H1 (cell line): ENCODE measurements around the gene CPEB1. TPM values are rescaled to one million over a fixed set of nuclear protein-coding genes. Genes with fewer than 3 reads are reported as not detected.

ENCODE experiments used
- CTCF ChIA-PET: fragments of 300-600 bp; sonication (Branson Sonifier 250); formaldehyde crosslinking; loops from one replicate; lab custom pipeline; 2021; ENCODE audit not compliant: partially characterized antibody; lab: Charles Lee
- POLR2A ChIA-PET: fragments of 300-600 bp; sonication (Branson Sonifier 250); formaldehyde crosslinking; loops from one replicate; lab custom pipeline; 2021; ENCODE audit warnings: inconsistent platforms; ENCODE audit not compliant: partially characterized antibody; lab: Charles Lee
- DNase-seq, 2 experiments: peaks; one replicate each; pipeline versions ENCODE4 v3.0.0 to v3.0.0-alpha.2; 2010 to 2022; ENCODE audit warnings: low spot score in 2 of 2, low read depth in 1 of 2, mixed read lengths in 1 of 2
- FAIRE-seq: peaks from 2 replicates; lab custom pipeline; 2011; peaks lifted over from hg19 to GRCh38; lab: Jason Lieb, UNC
- H2AFZ ChIP-seq: 2 replicates; pipeline ENCODE4 v1.8.1; 2012; ENCODE audit warnings: low read length, inconsistent platforms
- H2AK5ac ChIP-seq: 2 replicates; pipeline ENCODE4 v1.6.1; 2013; ENCODE audit warnings: low read depth, low read length
- H2BK120ac ChIP-seq: replicated peaks from 2 replicates; pipeline ENCODE3; 2013; ENCODE audit warnings: low read depth, low read length, inconsistent platforms
- H2BK12ac ChIP-seq: 2 replicates; pipeline ENCODE4 v1.6.1; 2013; ENCODE audit warnings: low read depth, low read length
- H2BK15ac ChIP-seq: 2 replicates; pipeline ENCODE4 v1.6.1; 2013; ENCODE audit warnings: low read length
- H2BK20ac ChIP-seq: 2 replicates; pipeline ENCODE4 v1.6.1; 2013; ENCODE audit warnings: low read length
- H2BK5ac ChIP-seq: 2 replicates; pipeline ENCODE4 v1.6.1; 2013; ENCODE audit warnings: low read depth, low read length
- H3K14ac ChIP-seq: 2 replicates; pipeline ENCODE4 v1.6.1; 2013; ENCODE audit warnings: inconsistent platforms; ENCODE audit not compliant: insufficient read length
- H3K18ac ChIP-seq: 2 replicates; pipeline ENCODE4 v1.6.1; 2013; ENCODE audit warnings: low read length; ENCODE audit errors: extremely low read depth
- H3K23ac ChIP-seq: 2 replicates; pipeline ENCODE4 v1.6.1; 2013; ENCODE audit warnings: inconsistent platforms; ENCODE audit not compliant: insufficient read length
- H3K23me2 ChIP-seq: 2 replicates; pipeline ENCODE4 v1.6.1; 2013; ENCODE audit warnings: low read depth, low read length
- H3K27ac ChIP-seq: 2 replicates; pipeline ENCODE4 v1.6.1; 2011; ENCODE audit warnings: low read depth, low read length, inconsistent platforms
- H3K27me3 ChIP-seq, 4 experiments: replicated peaks in 1 of 4; 1 replicate in 1 of 4; 2 replicates in 3 of 4; pipeline versions ENCODE4 v1.6.1 to v1.8.1; 2011 to 2013; ENCODE audit warnings: low read length in 3 of 4, mild to moderate bottlenecking in 3 of 4, inconsistent platforms in 2 of 4, mixed read lengths in 2 of 4, moderate library complexity in 1 of 4; ENCODE audit not compliant: control insufficient read depth in 3 of 4, insufficient read depth in 3 of 4; ENCODE audit errors: extremely low read depth in 1 of 4
- H3K36me3 ChIP-seq, 4 experiments: 2 replicates each; pipeline versions ENCODE4 v1.6.1 to v1.8.1; 2011 to 2013; ENCODE audit warnings: mild to moderate bottlenecking in 4 of 4, low read length in 3 of 4, moderate library complexity in 2 of 4, control low read depth in 1 of 4, inconsistent platforms in 1 of 4; ENCODE audit not compliant: insufficient read depth in 4 of 4, control insufficient read depth in 2 of 4
- H3K4ac ChIP-seq: replicated peaks from 2 replicates; pipeline ENCODE3; 2013; ENCODE audit warnings: low read length, low read depth, mixed read lengths, inconsistent platforms; ENCODE audit not compliant: insufficient read length
- H3K4me1 ChIP-seq, 4 experiments: replicated peaks in 1 of 4; 1 replicate in 1 of 4; 2 replicates in 3 of 4; pipeline versions ENCODE4 v1.6.1 to v1.8.1; 2011 to 2013; ENCODE audit warnings: low read length in 3 of 4, inconsistent platforms in 2 of 4, mixed read lengths in 1 of 4; ENCODE audit not compliant: insufficient read depth in 4 of 4, control insufficient read depth in 3 of 4
- H3K4me2 ChIP-seq, 2 experiments: 2 replicates each; pipeline versions ENCODE4 v1.6.1 to v1.8.1; 2011 to 2013; ENCODE audit warnings: low read depth in 2 of 2, low read length in 2 of 2, control low read depth in 1 of 2, inconsistent platforms in 1 of 2, mild to moderate bottlenecking in 1 of 2; ENCODE audit not compliant: insufficient read depth in 1 of 2
- H3K4me3 ChIP-seq, 4 experiments: fragments of 200-600, 300-600 bp in 1 of 4; sonication (generic), shearing (Covaris generic), sonication (Bioruptor Twin) in 1 of 4; 2 replicates each; pipeline versions ENCODE4 v1.5.1 to v1.8.1; 2011 to 2016; ENCODE audit warnings: low read length in 4 of 4, low read depth in 3 of 4, control low read depth in 2 of 4, inconsistent platforms in 2 of 4, mild to moderate bottlenecking in 2 of 4, mixed read lengths in 1 of 4, moderate library complexity in 1 of 4; ENCODE audit not compliant: insufficient read depth in 2 of 4; ENCODE audit errors: extremely low read depth in 1 of 4
- H3K56ac ChIP-seq: replicated peaks from 2 replicates; pipeline ENCODE3; 2013; ENCODE audit warnings: low read depth, mild to moderate bottlenecking, mixed read lengths, low read length, inconsistent platforms; ENCODE audit not compliant: insufficient read length
- H3K79me1 ChIP-seq: 2 replicates; pipeline ENCODE4 v1.6.1; 2013; ENCODE audit warnings: low read depth, low read length, control low read depth
- H3K79me2 ChIP-seq, 2 experiments: 2 replicates each; pipeline versions ENCODE4 v1.6.1 to v1.8.1; 2012 to 2013; ENCODE audit warnings: low read length in 2 of 2, mild to moderate bottlenecking in 2 of 2, inconsistent platforms in 1 of 2; ENCODE audit not compliant: insufficient read depth in 2 of 2, control insufficient read depth in 1 of 2
- H3K9ac ChIP-seq, 4 experiments: replicated peaks in 1 of 4; 1 replicate in 1 of 4; 2 replicates in 3 of 4; pipeline versions ENCODE4 v1.6.1 to v1.8.1; 2011 to 2013; ENCODE audit warnings: low read depth in 3 of 4, low read length in 3 of 4, control low read depth in 2 of 4, mild to moderate bottlenecking in 2 of 4, moderate library complexity in 2 of 4, inconsistent platforms in 1 of 4; ENCODE audit errors: extremely low read depth in 1 of 4
- H3K9me3 ChIP-seq, 2 experiments: 2 replicates each; pipeline versions ENCODE4 v1.6.1 to v1.8.1; 2012 to 2013; ENCODE audit warnings: mild to moderate bottlenecking in 2 of 2, moderate library complexity in 2 of 2, control low read depth in 1 of 2, inconsistent platforms in 1 of 2, low read depth in 1 of 2, low read length in 1 of 2, mixed read lengths in 1 of 2; ENCODE audit not compliant: insufficient read depth in 2 of 2
- H4K20me1 ChIP-seq, 2 experiments: replicated peaks in 1 of 2; 2 replicates each; pipeline versions ENCODE3 to v1.8.1; 2011 to 2013; ENCODE audit warnings: inconsistent platforms in 2 of 2, low read length in 2 of 2, mild to moderate bottlenecking in 1 of 2; ENCODE audit not compliant: insufficient read depth in 2 of 2, control insufficient read depth in 1 of 2
- H4K5ac ChIP-seq: 2 replicates; pipeline ENCODE4 v1.6.1; 2013; ENCODE audit warnings: low read length, low read depth, mixed read lengths, inconsistent platforms; ENCODE audit not compliant: insufficient read length
- H4K8ac ChIP-seq: 2 replicates; pipeline ENCODE4 v1.8.0; 2013; ENCODE audit warnings: mild to moderate bottlenecking, moderate library complexity, low read length, inconsistent platforms; ENCODE audit not compliant: insufficient read depth; ENCODE audit errors: extremely low read depth
- H4K91ac ChIP-seq: replicated peaks from 2 replicates; pipeline ENCODE3; 2013; ENCODE audit warnings: low read length, mixed read lengths, inconsistent platforms; ENCODE audit not compliant: insufficient read length
- NRF1 ChIP-seq: IDR thresholded peaks from 2 replicates; pipeline ENCODE4 v1.6.1; 2011; ENCODE audit warnings: mild to moderate bottlenecking, low read depth, low read length, improper control_type of control experiment
- RFX5 ChIP-seq: IDR thresholded peaks from 2 replicates; pipeline ENCODE4 v1.6.1; 2011; ENCODE audit warnings: low read depth, low read length, improper control_type of control experiment, borderline replicate concordance
- RXRA ChIP-seq: IDR thresholded peaks from 2 replicates; pipeline ENCODE4 v1.6.1; 2011; ENCODE audit warnings: low read depth, mild to moderate bottlenecking, low read length, moderate library complexity; ENCODE audit not compliant: insufficient read depth
- SAP30 ChIP-seq: fragments of 300-600 bp; sonication (generic); IDR thresholded peaks from 2 replicates; pipeline ENCODE4 v1.7.1; 2012; ENCODE audit warnings: low read length, moderate library complexity, mild to moderate bottlenecking, inconsistent platforms; ENCODE audit not compliant: insufficient read depth, insufficient replicate concordance
- SP1 ChIP-seq: IDR thresholded peaks from 2 replicates; pipeline ENCODE4 v1.6.1; 2011; ENCODE audit warnings: low read depth, low read length
- YY1 ChIP-seq: IDR thresholded peaks from 2 replicates; pipeline ENCODE4 v1.6.1; 2011; ENCODE audit warnings: low read depth, mild to moderate bottlenecking, low read length
- WGBS, 2 experiments: shearing (Covaris generic) in 1 of 2; methylation state at CpG; one replicate each; pipeline versions ENCODE4 v1.1.6 to v1.1.7; 2013 to 2015; ENCODE audit warnings: low lambda C conversion rate in 2 of 2, mixed read lengths in 2 of 2, inconsistent platforms in 1 of 2, low coverage in 1 of 2, missing lambda C conversion rate in 1 of 2; ENCODE audit not compliant: insufficient replicate concordance in 2 of 2, insufficient coverage in 1 of 2, insufficient read length in 1 of 2; ENCODE audit errors: extremely low coverage in 1 of 2, missing lambda C conversion rate in 1 of 2; 5-methylcytosine and 5-hydroxymethylcytosine counted together
- polyA plus RNA-seq, 7 experiments: library from polyadenylated mRNA; depleted of rRNA in 3 of 7; stranded (reverse) in 5 of 7; unstranded in 2 of 7; fragments of >200 nt in 5 of 7; fragments of 200-250 nt in 2 of 7; gene quantifications; 1 replicate in 5 of 7; 2 replicates in 1 of 7; 4 replicates in 1 of 7; pipeline versions ENCODE4 v1.2.1 to v1.2.3, GENCODE V29; 2011 to 2013; ENCODE audit warnings: missing spikeins in 2 of 7, mixed read lengths in 2 of 7
- total RNA-seq: library from RNA; stranded (reverse); fragmentation: NEBNext Ultra II Directional; extraction: Animal tissue kit (Norgen Biotek cat#: 25700); gene quantifications from 2 replicates; pipeline ENCODE4 v1.2.1, GENCODE V29; 2021

Gene CPEB1
- total and polyA plus RNA-seq, 2 of the 8 experiments (the other 6 are each of a cell fraction or from before 2014, with no cell fraction given), result 4.4 to 4.5 TPM

DNA sequence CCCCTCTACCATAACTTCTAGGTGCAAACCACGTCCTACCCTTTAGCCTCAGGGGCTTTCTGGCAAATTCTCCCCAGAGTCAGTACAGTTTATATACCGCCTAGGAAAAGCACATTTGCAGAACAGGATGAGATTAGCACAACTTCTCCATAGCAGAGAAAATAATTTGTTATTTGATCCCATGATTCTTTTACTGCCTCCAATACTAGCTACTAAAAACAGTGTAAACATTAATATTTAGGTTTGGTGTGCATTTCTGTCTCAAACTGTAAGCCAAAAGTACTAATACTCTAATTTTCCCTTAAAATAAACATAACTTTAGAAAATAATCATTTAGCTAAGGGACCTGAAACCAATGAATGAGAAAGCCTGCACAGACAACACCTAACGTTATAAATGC, 4.5 kb downstream of the CPEB1 start:
- H4K8ac ChIP-seq, result no peak overlapping the region
- TF ChIP-seq SP1, result no peak
- no peak for TF ChIP-seq RFX5
- TF ChIP-seq NRF1, result no peak
- TF ChIP-seq SAP30, result no peak
- TF ChIP-seq YY1, result no peak
- no peak for TF ChIP-seq RXRA
- no peak for FAIRE-seq

More for the DNA sequence above, 4.5 kb downstream of the CPEB1 start:
- H2BK120ac ChIP-seq, result no peak overlapping the region
- H3K27ac ChIP-seq, result no peak overlapping the region
- H3K18ac ChIP-seq, result no peak overlapping the region
- peaks cover 0 to 7% (median 0%) of the 10 kb centered on the region in 4 experiments; a peak in 3 of 7 replicates for H3K4me1 ChIP-seq
- no peak overlapping the region for H3K4me2 ChIP-seq
- peaks cover 0 to 6% (median 0%) of the 10 kb centered on the region in 4 experiments; a peak in 1 of 8 replicates for H3K36me3 ChIP-seq
- H3K14ac ChIP-seq, result no peak overlapping the region
- H3K23ac ChIP-seq, result no peak overlapping the region
- no peak overlapping the region for H3K9ac ChIP-seq
- peaks cover 0 to 7% of the 10 kb centered on the region in 2 experiments; a peak in 2 of 4 replicates for H3K9me3 ChIP-seq
- no peak overlapping the region for H4K91ac ChIP-seq
- H2BK5ac ChIP-seq, result no peak overlapping the region
- no peaks in the 10 kb centered on the region for H3K79me2 ChIP-seq
- H3K27me3 ChIP-seq, result peaks cover 19 to 26% (median 24%) of the 10 kb centered on the region in 4 experiments
- H2BK20ac ChIP-seq, result no peak overlapping the region
- no peak overlapping the region for H3K56ac ChIP-seq
- H4K5ac ChIP-seq, result no peak overlapping the region
- no peak overlapping the region for H2AFZ ChIP-seq
- CTCF ChIA-PET, result interaction anchor here (0.8 to 1.8 kb wide), 5 partner anchors 13 to 112 kb away, joined by 3 to 6 read pairs (median 3); no protein-coding TSS in a partner anchor
- peaks cover 0 to 4% of the 10 kb centered on the region in 2 experiments for H4K20me1 ChIP-seq
- H3K79me1 ChIP-seq, result no peaks in the 10 kb centered on the region
- H3K4ac ChIP-seq, result no peak overlapping the region
- no peak for DNase-seq
- no peak overlapping the region for H2BK15ac ChIP-seq
- POLR2A ChIA-PET, result no interaction called here
- H2BK12ac ChIP-seq, result no peak overlapping the region
- H3K4me3 ChIP-seq, result no peak overlapping the region
- WGBS, 2 experiments, result 86% methylated on average over 3 of the region's 3 CpGs; no CpG with 5 or more reads in 1 of the 2 experiments
- peaks cover 4% of the 10 kb centered on the region; the same call in 1 of the 2 replicates for H3K23me2 ChIP-seq
- H2AK5ac ChIP-seq, result no peak overlapping the region
